LNCaP clone FGC (cell line): ENCODE results near the gene LCMT1.
"Not testable (repeated sequence)": the region's sequence is repeated elsewhere in the genome, so short reads cannot be mapped to it uniquely, and the experiment has no call there.

ENCODE experiments used
- DNase-seq: peaks from one replicate; pipeline ENCODE4 v3.0.0-alpha.2; 2011; ENCODE audit warnings: low read depth
- H3K4me3 ChIP-seq: 2 replicates; pipeline ENCODE4 v1.5.1; 2011; ENCODE audit warnings: mild to moderate bottlenecking, low read depth, low read length, control low read depth
- CTCF ChIP-seq: IDR thresholded peaks from 2 replicates; pipeline ENCODE4 v1.5.1; 2012; ENCODE audit warnings: mild to moderate bottlenecking; ENCODE audit not compliant: control insufficient read depth, insufficient read depth; ENCODE audit errors: extremely low read depth

Gene LCMT1

DNA sequence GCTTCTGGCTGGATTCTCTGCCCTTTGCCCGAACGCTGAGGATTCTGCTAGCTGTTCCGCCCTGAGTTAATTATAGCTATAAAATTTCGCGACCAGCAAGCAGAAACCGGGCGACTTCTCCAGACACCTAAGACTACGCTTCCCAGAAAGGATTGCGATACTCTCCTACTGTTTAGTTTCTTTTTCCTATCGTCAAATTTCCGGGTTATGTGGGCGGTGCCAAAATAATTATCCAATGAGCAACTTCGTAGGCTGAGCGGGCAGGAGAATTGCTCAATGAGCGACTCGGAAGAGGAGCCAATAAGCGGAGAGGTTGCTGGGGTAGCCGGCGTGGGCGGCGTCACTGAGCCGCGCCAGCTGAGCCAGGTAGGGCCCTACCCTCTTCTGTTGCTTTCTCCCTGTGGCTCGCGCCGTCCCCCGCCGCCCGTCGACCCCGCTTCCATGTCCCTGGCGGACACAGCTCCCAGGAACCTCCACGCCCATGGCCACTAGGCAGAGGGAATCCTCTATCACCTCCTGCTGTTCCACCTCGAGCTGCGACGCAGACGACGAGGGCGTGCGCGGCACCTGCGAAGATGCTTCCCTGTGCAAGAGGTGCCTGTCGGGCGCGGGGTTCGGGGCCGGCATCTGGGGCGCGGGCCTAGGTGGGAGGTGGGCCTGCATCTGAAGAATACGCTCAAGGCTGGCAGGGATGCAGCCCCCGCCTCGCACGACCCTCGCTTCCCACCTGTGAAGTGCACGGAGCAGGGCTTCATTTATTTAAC is at the start of gene LCMT1:
TSS of gene LCMT1 (plus strand) at position 340 of the 764 bp plus-strand sequence. CDS start at position 482, 142 bp downstream.
- peak; percentile 97 for DNase-seq
- H3K4me3 ChIP-seq, result peak within 1 kb of the TSS; percentile 93
- no peak for TF ChIP-seq CTCF

DNA sequence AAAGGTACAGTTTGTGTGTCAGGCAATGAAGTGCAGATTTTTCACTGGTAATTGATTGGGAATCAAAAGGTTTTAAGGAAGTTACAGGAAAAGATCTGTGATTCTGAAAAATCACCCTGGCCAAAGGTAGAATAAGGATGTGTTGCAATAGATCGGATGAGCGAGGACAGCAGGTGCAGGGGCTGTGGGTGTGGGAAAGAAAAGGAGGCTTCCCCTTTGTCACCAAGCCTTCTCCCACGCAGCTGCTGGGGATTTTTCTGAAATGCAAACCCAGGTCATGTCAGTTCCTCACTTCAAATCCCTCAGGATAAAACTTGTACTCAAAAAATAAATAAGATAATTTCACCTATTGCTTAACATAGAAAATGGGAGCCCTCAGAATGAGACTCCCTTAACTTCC is 48.4 kb upstream of the LCMT1 start:
- no peak overlapping the region for H3K4me3 ChIP-seq
- TF ChIP-seq CTCF, result no peak
- DNase-seq, result no peak

DNA sequence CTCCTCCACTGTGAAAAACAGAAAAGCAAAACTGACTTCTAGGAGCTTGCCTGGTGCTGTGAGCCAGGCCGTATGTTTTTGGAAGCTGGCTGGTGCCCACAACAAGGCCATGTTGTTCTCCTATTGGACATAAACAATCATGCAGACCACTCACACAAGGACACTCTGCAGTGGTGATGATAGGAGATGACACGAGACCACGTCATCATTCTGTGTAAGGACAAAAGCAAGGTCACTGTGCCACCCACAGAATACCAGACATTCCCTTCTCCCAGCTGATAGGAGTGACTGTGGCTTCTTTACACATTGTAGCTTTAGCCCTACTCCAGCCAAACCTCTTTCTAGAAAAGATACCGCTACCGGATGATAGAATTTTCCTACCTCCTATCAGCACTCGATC is 47.7 kb upstream of the LCMT1 start:
- TF ChIP-seq CTCF, result no peak
- no peak for DNase-seq
- H3K4me3 ChIP-seq, result no peak overlapping the region

- H3K4me3 ChIP-seq, DNase-seq: not testable (repeated sequence)
Measured at GRCh38 chr16:25064281-25064680, 47.3 kb upstream of the LCMT1 start.

GRCh38 chr16:25064937-25065336 is 46.6 kb upstream of the LCMT1 start:
- no peak for TF ChIP-seq CTCF
- no peak for DNase-seq
- H3K4me3 ChIP-seq, result no peak overlapping the region

GRCh38 chr16:25065899-25066298 is 45.6 kb upstream of the LCMT1 start:
- no peak overlapping the region for H3K4me3 ChIP-seq
- no peak for DNase-seq
- TF ChIP-seq CTCF, result peak; percentile 21; the same call in 1 of the 2 replicates

GRCh38 chr16:25066426-25066746 is 45.2 kb upstream of the LCMT1 start:
- no peak overlapping the region for H3K4me3 ChIP-seq
- TF ChIP-seq CTCF, result no peak
- DNase-seq, result no peak
